Stomach (tissue), 4 donors: ENCODE data around the gene EIF2S2.

Experiments used
- POLR2AphosphoS5 ChIP-seq, 3 donors: sonication (generic); formaldehyde crosslinking; IDR thresholded peaks; one replicate each; pipeline ENCODE4 v1.6.1; 2016; ENCODE audit warnings: antibody characterized with exemption in 3 of 3
- TF ChIP-seq, protein P1 (sequence below), 7 experiments: fragments of 450-650 bp in 4 of 7; fragments of 200-600 bp in 3 of 7; sonication (generic) in 3 of 7; IDR thresholded peaks; one replicate each; pipeline ENCODE4 v1.5.1; 2016 to 2019; ENCODE audit warnings: antibody characterized with exemption in 7 of 7, control low read depth in 2 of 7, mild to moderate bottlenecking in 1 of 7

DNA sequence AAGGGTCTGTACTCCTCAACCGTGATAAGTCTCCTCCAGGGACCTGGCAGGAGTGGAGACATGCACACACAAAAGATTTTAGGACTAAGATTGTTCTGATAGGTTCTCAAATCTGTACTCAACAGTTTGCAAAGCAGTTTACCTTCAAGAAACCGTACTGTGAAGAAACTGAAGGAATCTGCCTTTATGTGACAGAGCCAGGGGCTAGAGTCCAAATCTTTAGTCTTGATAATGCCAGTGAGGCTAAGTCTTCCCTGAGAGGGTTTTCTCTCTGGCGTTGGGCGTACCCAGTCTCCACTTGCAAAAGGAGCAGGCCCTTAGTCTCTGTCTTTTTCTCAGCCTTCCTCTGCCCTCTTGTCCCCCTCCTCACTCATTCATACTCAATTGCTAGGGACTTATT is 70.8 kb downstream of the EIF2S2 start:
- TF ChIP-seq, protein P1, sequence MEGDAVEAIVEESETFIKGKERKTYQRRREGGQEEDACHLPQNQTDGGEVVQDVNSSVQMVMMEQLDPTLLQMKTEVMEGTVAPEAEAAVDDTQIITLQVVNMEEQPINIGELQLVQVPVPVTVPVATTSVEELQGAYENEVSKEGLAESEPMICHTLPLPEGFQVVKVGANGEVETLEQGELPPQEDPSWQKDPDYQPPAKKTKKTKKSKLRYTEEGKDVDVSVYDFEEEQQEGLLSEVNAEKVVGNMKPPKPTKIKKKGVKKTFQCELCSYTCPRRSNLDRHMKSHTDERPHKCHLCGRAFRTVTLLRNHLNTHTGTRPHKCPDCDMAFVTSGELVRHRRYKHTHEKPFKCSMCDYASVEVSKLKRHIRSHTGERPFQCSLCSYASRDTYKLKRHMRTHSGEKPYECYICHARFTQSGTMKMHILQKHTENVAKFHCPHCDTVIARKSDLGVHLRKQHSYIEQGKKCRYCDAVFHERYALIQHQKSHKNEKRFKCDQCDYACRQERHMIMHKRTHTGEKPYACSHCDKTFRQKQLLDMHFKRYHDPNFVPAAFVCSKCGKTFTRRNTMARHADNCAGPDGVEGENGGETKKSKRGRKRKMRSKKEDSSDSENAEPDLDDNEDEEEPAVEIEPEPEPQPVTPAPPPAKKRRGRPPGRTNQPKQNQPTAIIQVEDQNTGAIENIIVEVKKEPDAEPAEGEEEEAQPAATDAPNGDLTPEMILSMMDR (IDR thresholded peaks at IDR 0.05) = no peak
- no peak for TF ChIP-seq POLR2AphosphoS5 (IDR thresholded peaks at IDR 0.05)
